Head of caudate nucleus (tissue), 42 donors: ENCODE results near the gene MVB12A.

Source experiments
- DNase-seq, 42 donors: peaks; one replicate each; pipeline versions ENCODE4 v3.0.0 to v3.0.0-alpha.2; 2020 to 2021; ENCODE audit warnings: mixed read lengths in 7 of 42
- intact Hi-C: fragments of 100-400 bp; cut with DNase I; formaldehyde crosslinking; loops from one replicate; pipeline ENCODE4 v1.15.0; 2022

The MVB12A gene

DNA sequence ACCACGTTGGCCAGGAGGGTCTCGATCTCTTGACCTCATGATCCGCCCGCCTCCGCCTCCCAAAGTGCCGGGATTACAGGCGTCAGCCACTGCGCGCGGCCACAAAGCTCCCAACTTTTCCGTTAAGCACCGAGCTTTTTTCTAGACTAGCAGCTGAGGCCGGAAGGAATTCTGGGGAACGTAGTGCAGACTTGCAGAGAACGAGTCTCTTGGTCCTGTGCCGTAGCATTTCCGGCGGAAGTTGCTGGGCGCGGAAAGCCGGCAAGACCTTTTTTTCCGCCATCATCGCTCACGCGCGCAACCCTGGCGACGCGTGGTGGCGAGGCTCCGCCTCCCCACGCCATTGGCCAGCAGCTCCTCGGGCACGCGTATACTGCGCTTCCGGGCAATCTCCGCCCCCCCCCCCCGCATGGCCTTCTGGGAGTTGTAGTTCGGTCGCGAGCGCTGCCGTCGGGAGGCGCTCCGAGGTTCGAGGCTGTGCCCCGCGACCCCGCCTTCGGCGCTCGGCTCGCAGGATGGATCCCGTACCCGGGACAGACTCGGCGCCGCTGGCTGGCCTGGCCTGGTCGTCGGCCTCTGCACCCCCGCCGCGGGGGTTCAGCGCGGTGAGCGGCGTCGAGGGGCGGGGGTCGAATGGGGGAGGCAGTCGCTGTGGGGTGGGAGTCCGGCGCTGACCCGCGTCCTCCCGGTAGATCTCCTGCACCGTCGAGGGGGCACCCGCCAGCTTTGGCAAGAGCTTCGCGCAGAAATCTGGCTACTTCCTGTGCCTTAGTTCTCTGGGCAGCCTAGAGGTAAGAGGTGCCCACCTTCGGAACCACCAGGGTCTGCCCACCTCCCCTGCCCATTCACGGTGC, at the start of gene MVB12A:
TSS of gene MVB12A (plus strand) at position 427 of the 854 bp plus-strand sequence. CDS start at position 516, 89 bp downstream.
- peak; percentile 96 to 99 (median 98) for DNase-seq
- intact Hi-C loops: no loop called here

DNA sequence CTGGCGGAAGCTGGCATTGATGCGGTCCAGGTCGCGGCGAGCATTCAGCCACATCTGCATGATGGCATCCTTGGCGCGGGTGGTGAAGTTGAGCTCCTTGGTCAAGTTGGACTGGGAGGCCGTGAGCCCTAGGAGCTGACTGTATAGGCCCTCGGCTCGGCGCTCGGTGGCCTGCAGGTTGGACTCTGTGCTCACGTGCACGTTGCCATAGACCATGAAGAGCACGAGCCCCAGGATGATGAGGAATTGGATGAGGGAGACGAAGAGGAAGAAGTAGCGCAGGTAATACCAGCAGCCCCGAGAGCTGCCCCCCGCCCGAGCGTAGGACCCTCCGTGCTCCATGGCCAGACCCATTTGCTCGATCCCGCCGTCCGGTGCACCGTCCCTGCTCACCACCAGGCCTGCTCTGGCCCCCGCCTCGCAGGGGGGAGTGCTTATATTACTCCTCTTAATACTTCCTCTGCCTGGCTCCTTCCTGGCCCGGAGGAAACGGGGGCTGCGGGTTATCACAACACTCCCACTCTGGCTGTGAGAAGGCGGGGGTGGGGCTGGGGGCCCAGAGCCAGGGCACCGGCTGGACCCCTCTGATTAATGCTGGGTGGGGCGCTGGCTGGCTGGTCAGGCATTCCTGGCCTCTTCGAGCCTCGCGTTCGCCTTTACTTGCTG, 42.8 kb upstream of the MVB12A start, which contains the start of gene PLVAP:
TSS of gene PLVAP (minus strand) at position 408 of the 666 bp plus-strand sequence. CDS start at position 354, 54 bp downstream.
- peak in 2 of 42 donors; percentile 16 to 24 for DNase-seq

GRCh38 chr19:17378271-17378670, 41.6 kb upstream of the MVB12A start:
- intact Hi-C loops: no loop called here

More for the DNA sequence above, 42.8 kb upstream of the MVB12A start, which contains the start of gene PLVAP:
- intact Hi-C loops: no loop called here

DNA sequence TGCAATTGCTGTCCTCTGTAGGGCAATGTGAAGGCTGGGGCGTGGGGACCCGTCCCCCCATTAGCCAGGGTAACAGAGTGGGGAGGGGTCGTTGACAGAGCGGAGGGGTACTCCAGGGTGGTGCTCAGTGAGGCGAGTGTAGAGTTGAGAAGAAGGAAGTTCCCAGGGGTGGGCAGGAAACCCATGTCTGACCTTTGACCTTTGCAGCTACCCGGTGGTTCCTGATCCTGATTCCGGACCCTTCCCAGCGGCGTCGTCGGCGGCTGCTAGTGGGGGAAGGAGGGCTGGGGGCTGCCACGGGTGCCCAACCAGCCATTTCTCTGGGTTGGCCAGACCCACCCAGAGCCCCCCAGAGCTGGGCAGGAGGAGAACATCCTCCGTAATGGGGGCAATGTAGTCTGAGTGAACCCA, 40.6 kb upstream of the MVB12A start:
- no peak for DNase-seq
- intact Hi-C loops: no loop called here

More at GRCh38 chr19:17378271-17378670, 41.6 kb upstream of the MVB12A start:
- no peak for DNase-seq

DNA sequence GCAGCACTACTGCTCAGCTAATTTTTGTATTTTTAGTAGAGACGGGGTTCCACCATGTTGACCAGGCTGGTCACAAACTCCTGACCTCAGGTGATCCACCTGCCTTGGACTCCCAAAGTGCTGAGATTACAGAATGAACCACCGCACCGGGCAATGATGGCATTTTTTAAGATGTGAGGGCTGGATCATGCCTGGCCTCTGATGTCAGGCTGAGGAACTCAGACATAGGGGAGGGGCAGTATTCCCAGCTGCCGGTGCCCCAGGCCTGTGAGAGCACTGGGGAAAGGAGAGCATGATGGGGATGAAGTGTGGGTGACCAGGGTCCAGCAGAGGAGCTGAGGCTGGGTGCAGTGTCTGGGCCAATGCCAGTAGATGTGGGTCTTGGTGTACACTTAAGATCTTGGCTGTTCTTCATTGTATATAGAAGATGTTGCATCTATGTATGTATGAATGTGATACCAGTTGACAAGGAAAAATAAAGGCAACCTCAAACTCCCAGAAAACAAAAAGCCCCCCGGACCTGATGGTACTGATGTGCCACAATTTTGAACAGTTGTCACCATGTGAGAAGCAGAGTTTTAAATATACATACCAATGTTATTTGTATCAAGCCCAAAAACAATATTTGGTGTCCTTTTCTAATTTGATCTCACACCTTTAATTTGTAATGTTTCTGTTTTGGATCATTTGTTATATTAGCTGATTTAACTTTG, 39.3 kb upstream of the MVB12A start:
- DNase-seq: no peak
- intact Hi-C loops: no loop called here

DNA sequence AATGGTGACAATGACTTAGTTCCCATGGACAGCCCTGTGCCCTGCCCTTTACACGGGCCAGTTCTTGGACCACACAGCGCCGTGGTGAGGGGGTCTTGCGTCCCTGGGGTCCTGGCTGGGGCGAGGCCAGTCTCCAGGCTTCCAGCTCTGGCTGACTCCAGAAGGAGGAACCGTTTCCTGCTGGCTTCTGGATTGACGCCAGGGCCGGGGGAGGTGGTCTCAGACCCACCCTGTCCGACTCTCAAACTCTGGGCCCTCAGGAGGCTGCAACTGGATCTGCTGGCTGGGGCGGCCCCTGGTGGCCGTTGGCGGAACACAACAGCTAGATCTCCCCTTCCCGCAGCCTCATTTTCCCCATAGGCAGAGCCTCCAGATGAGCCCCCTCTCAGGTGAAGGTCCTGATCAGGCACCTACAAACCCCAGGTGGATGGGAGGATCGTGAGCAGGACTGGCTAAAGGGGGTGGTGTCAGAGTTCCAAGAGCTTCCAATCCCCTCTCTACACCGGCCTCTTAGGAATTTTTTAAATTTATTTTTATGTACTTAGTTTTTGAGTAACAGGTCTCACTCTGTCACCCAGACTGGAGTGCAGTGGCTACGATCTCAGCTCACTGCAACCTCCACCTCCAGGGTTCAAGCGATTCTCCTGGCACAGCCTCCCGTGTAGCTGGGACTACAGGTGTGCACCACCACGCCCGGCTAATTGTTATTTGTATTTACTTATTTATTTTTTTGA, 33.8 kb upstream of the MVB12A start:
- intact Hi-C loops: loop anchor here (5.0 kb wide), 1 partner anchor 39 kb away; no protein-coding TSS in a partner anchor
- DNase-seq: peak in 38 of 42 donors; percentile 14 to 73 (median 45)

GRCh38 chr19:17389288-17389687, 30.6 kb upstream of the MVB12A start:
- DNase-seq: no peak
- intact Hi-C loops: loop anchor here (5.0 kb wide), 1 partner anchor 42 kb away; no protein-coding TSS in a partner anchor

DNA sequence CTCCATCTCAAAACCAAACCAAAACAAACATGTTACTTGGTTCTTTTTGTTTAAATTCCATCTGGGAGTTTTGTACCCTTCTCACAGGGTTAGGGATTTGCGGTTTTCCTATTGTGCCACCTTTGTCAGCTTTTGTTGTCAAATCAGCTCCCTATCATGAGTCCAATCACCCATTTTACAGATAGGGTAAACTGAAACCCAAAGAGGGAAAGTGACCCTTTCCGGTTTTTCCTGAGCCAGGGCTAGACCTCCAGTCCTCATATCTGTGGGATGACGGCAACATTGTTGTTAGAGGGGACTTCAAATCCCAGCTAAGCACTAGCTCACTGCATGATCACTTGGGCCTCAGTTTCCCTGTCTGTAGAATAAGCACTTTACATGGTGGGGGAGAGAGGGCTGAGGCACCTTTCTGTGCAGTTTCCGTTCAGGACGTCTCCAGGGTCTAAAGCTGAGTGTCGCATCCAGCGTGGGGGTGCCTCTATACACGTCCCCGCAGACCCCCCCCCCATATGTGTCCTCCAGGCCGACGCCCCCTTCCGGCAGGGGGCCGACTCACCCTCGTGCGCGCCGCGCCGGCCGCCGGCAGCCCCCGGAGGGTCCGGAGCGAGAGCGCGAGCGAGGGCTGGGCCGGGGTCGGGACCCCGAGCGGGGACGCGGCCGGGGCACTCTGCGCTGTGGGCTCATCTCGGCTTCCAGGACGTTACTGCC, 29.7 kb upstream of the MVB12A start:
- DNase-seq: no peak
- intact Hi-C loops: loop anchor here (5.0 kb wide), 1 partner anchor 43 kb away; no protein-coding TSS in a partner anchor

GRCh38 chr19:17390665-17391370, 29.0 kb upstream of the MVB12A start:
- DNase-seq: peak; percentile 67 to 91 (median 85)
- intact Hi-C loops: no loop called here

DNA sequence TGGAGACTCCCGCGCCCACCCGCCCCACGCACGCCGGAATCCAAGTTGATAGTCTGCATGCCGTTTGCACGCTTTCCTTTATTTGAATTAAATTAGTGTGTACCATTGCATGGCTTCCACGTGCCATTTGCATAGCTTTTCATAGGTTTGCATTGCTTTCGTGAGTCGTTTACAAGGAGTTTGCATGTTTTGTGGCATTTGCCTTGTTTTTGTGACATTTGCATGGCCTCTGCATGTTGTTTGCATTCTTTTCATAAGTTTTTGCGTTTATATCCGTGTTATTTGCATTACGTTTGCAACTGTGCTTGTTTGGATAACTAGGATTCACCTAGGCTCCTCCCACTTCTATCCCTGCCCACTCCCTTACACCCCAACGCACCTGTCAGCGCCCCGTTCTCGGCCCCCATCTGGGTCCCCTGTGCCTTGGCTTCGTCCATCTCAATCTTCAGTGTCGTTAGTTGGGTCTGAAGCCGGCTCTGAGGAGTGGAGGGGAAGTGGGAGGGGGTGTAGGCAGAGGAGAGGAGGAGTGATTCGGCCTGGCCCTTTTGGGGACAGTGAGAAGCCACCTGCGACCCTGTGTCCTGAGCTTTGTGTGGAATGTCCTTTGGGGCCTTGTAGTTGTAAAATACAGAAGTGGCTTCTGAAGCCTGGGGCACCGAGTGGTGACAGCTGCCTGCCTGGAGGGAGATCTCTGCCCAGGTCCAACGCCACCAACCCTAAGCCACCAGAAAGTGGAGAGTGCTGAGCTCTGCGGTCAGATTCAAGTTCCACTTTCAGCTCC, 28.3 kb upstream of the MVB12A start:
- intact Hi-C loops: no loop called here
- DNase-seq: peak in 6 of 42 donors; percentile 13 to 40 (median 22)

DNA sequence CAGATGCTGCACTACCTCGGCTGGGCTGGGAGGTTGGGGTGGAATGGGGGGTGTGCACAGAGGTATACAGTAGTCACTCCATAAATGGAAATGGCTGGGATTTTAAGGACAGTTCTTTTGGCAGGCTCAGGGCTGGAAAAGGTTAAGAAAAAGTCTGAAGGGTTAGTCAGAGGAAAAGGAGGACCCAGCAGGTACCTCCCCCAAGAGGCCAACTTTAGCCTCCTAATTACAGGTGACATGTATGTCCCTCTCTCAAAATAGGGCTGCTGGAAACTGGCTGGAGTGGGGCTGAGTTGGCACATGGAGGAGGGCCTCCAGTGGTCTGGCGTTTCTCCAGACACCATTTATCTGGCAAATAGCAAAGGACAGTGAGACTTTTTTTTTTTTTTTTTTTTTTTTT, 26.8 kb upstream of the MVB12A start:
- intact Hi-C loops: no loop called here
- no peak for DNase-seq

DNA sequence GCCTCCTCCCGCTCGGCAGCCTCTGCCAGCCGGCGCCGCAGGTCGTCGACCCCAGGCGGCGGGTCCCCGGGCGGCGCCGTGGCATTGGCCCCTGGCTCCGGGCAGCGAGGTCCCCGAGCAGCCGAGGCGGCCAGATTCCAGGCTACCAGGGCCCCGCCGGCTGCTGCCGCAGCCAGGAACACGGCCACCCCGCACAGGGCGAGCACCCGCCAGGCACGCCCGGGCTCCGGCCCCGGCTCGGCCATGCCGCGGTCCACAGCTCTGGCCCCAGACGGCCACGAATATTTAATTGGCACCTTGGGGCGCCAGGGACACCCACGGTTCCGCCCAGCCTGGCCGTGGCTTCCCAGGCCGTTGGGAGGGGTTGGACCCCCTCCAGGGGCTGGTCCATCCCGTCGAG, 25.9 kb upstream of the MVB12A start, which contains the start of gene CCDC194:
TSS of gene CCDC194 (minus strand) at position 283 of the 400 bp plus-strand sequence. CDS start at position 245, 38 bp downstream.
- intact Hi-C loops: no loop called here
- no peak for DNase-seq

DNA sequence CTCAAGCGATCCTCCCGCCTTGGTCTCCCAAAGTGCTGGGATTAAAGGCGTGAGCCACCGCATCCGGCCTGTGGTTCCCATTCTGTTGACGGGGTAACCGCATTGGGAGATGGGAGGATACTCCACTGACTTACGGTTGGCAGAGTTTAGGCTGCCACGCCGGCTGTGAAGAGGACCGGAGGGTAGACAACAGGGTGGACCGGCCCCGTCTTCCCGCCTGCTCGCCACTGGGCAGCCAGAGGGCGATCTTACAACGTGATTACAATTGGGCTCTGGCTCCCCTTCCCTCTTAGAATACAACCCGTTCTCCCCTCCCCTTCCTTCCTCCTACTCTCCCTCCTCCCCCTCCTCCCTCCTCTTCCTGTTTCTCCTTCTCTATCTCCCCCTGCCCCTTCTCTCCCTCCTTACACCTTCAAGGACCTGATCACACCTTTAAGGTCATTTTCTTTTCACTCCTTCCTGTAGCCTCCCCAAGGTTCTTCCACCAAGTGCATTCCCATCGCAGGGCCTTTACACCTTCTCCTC, 24.9 kb upstream of the MVB12A start:
- DNase-seq: peak in 21 of 42 donors; percentile 19 to 55 (median 29)
- intact Hi-C loops: no loop called here

GRCh38 chr19:17398902-17399527, 20.8 kb upstream of the MVB12A start:
- intact Hi-C loops: no loop called here
- no peak for DNase-seq

DNA sequence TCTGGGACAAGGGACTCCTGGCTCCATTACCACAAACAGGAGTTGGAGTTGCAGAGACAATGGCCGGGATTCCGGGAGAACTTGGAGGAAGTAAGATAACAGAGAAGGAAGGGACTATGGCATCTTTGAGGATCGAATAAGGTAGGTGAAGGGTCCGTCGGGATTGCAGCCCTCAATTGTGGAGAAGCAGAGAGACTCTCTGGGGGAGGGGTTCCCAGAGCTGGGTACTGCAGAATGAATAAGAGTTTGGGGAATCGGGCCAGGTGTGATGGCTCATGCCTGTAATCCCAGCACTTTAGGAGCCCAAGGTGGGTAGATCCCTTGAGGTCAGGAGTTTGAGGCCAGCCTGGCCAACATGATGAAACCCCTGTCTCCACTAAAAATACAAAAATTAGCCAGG, 18.2 kb upstream of the MVB12A start:
- DNase-seq: no peak
- intact Hi-C loops: no loop called here
